ENCODE data around the gene COPS3.
"Not testable (repeated sequence)": the region's sequence is repeated elsewhere in the genome, so short reads cannot be mapped to it uniquely, and the experiment has no call there.

COPS3 gene

GRCh38 chr17:17301659-17302058, 20.6 kb upstream of the COPS3 start:
- not testable (repeated sequence) for DNase-seq (ENCODE audit: low read depth)

GRCh38 chr17:17300624-17301568, 19.9 kb upstream of the COPS3 start:
- DNase-seq (ENCODE audit: low read depth) = no peak

DNA sequence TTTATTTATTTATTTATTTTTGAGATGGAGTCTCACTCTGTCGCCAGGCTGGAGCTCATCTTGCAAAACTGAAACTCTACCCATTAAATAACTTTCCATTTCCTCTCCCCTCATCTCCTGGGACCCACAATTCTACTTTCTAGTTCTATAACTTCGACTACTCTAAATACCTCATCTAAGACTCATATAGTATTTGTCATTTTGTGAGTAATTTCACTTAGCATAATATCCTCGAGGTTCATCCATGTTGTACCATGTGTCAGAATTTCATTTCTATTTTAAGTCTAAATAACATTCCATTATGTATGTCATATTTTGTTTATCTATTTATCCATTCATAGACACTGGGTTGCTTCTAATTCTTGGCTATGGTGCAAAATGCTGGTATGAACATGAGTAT, 17.1 kb upstream of the COPS3 start:
- no peak for DNase-seq (ENCODE audit: low read depth)

GRCh38 chr17:17297217-17297616, 16.2 kb upstream of the COPS3 start:
- DNase-seq (ENCODE audit: low read depth) = no peak

GRCh38 chr17:17295141-17295540, 14.1 kb upstream of the COPS3 start:
- DNase-seq (ENCODE audit: low read depth) = no peak

DNA sequence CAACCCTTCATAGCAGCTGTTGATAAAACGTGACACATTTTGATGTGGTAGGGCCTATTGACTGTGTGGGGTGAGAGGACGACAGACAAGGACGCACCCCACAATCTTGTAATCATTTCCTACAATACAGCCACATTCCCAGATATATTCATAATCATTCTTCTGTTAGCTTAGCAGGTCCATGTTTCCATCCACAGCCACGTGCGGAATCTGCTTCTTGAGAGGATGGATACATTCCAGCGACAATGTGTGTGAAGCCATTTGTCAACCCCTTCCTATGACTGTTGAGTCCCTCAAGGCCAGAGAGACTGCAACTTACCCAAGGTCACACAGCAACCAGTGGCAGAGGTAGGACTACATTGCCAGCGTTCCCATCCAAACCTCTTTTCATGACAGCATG, 8.7 kb upstream of the COPS3 start:
- no peak for DNase-seq (ENCODE audit: low read depth)

- no peak for DNase-seq (ENCODE audit: low read depth)
Measured at GRCh38 chr17:17289086-17289485, 8.0 kb upstream of the COPS3 start.

- DNase-seq (ENCODE audit: low read depth) = no peak
Measured at GRCh38 chr17:17285951-17286350, 4.9 kb upstream of the COPS3 start.

- no peak for DNase-seq (ENCODE audit: low read depth)
Measured at GRCh38 chr17:17279316-17279715, 1.7 kb downstream of the COPS3 start.

- DNase-seq (ENCODE audit: low read depth) = not testable (repeated sequence)
Measured at GRCh38 chr17:17277431-17277830, 3.6 kb downstream of the COPS3 start.

- no peak for DNase-seq (ENCODE audit: low read depth)
Measured at GRCh38 chr17:17275971-17276370, 5.1 kb downstream of the COPS3 start.

- no peak for DNase-seq (ENCODE audit: low read depth)
Measured at GRCh38 chr17:17269926-17270773, 10.9 kb downstream of the COPS3 start.

GRCh38 chr17:17264430-17264829, 16.6 kb downstream of the COPS3 start:
- no peak for DNase-seq (ENCODE audit: low read depth)

DNA sequence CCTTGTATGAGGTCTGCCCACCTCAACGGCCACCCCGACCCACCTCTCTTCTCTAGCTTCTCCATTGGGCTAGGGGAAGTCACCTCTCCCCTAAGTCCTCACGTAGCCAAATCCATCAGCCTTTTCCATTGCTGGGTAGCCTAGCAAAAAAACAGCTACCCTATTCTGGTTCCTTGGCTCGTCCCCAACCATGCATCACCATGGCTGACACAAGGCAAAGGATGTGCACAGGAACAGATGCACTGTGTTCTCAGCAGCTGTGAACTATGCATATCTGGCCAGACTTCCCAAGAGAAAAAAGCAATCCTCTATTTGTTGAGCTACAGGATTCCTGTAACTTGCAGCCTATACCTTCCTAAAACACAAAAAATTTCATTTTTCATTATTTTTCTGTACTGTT, 22.0 kb downstream of the COPS3 start:
- DNase-seq (ENCODE audit: low read depth) = no peak

- no peak for DNase-seq (ENCODE audit: low read depth)
Measured at GRCh38 chr17:17258011-17258410, 23.0 kb downstream of the COPS3 start.

- DNase-seq (ENCODE audit: low read depth) = no peak
Measured at GRCh38 chr17:17256316-17256715, 24.7 kb downstream of the COPS3 start.

DNA sequence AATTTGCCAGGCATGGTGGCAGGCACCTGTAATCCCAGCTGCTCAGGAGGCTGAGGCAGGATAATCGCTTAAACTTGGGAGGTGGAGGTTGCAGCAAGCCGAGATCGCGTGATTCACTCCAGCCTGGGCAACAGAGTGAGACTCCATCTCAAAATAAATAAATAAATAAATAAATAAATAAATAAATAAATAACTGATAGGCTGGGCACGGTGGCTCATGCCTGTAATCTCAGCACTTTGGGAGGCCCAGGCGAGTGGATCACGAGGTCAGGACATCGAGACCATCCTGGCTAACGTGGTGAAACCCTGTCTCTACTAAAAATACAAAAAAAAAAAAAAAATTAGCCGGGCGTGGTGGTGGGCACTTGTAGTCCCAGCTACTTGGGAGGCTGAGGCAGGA, 25.4 kb downstream of the COPS3 start:
- not testable (repeated sequence) for DNase-seq (ENCODE audit: low read depth)

DNA sequence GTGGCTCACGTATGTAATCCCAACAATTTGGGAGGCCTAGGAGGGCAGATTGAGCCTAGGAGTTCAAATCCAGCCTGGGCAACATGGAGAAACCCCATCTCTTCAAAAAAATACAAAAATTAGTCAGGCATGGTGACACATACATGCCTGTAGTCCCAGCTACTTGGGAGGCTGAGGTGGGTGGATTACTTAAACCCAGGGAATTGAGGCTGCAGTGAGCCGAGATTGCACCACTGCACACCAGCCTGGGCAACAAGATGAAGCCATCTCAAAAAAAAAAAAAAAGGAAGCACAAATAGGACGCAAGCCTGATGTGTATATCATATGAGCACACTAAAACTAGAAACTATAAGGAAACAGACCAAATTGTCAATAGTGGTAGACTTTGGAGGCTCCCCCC, 27.0 kb downstream of the COPS3 start:
- no peak for DNase-seq (ENCODE audit: low read depth)

GRCh38 chr17:17253406-17253805, 27.6 kb downstream of the COPS3 start:
- no peak for DNase-seq (ENCODE audit: low read depth)

- DNase-seq (ENCODE audit: low read depth) = no peak
Measured at GRCh38 chr17:17252149-17252661, 28.8 kb downstream of the COPS3 start.

- DNase-seq (ENCODE audit: low read depth) = no peak
Measured at GRCh38 chr17:17246879-17247278, 34.2 kb downstream of the COPS3 start.

DNA sequence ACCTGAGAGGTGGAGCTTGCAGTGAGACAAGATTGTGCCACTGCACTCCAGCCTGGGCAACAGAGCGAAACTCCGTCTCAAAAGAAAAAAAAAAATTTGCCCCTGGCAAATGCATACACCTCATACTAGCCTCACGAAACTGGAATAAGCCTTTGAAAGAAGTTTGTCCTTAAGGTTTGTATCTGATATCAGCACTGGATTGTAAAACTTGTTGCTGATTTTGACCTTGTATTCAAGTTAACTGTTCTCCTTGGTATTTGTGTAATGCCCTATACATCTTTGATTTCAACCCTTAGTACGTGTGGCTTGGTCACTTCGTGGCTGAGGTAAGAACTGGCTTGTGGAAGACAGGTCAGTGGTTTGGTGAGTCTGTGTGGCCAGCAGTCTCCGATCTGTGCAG, 37.9 kb downstream of the COPS3 start:
- no peak for DNase-seq (ENCODE audit: low read depth)

- no peak for DNase-seq (ENCODE audit: low read depth)
Measured at GRCh38 chr17:17242246-17242645, 38.8 kb downstream of the COPS3 start.
